HG03060 (cell line): Measurements from ENCODE around the gene GBP5.
"Not testable (repeated sequence)": the region's sequence is repeated elsewhere in the genome, so short reads cannot be mapped to it uniquely, and the experiment has no call there.

Experiments used
- ATAC-seq: cut with Tn5 transposase; IDR thresholded peaks from one replicate; pipeline ENCODE4 v1.9.1; 2021; ENCODE audit warnings: low read depth, moderate number of reproducible peaks; ENCODE audit not compliant: unreplicated experiment

GBP5 gene, protein sequence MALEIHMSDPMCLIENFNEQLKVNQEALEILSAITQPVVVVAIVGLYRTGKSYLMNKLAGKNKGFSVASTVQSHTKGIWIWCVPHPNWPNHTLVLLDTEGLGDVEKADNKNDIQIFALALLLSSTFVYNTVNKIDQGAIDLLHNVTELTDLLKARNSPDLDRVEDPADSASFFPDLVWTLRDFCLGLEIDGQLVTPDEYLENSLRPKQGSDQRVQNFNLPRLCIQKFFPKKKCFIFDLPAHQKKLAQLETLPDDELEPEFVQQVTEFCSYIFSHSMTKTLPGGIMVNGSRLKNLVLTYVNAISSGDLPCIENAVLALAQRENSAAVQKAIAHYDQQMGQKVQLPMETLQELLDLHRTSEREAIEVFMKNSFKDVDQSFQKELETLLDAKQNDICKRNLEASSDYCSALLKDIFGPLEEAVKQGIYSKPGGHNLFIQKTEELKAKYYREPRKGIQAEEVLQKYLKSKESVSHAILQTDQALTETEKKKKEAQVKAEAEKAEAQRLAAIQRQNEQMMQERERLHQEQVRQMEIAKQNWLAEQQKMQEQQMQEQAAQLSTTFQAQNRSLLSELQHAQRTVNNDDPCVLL

GRCh38 chr1:89272269-89273041 is at the start of gene GBP5:
Gene GBP5 (minus strand): TSS chr1:89272860. CDS start chr1:89269555, 3,305 bp downstream.
- ATAC-seq, result not testable (repeated sequence)

DNA sequence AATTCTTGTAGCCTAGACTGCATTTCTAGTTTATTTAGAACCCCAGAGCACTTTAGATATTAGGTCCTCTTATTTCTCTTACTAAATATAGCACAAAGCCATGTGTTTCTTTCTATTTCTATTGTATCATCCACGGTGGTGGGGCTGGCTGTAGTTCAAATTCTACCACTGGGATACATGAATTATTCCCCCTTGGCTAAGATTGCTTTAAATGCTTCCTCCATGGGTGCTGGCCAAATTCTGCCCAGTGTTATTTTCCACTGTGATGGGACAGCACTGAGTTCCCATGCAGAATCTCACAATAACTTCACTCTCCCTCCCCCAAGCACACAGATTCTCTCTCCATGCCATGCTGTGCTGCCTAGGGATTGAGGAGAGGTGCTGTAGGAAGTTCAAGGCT is 49.7 kb upstream of the GBP5 start:
- no peak for ATAC-seq

DNA sequence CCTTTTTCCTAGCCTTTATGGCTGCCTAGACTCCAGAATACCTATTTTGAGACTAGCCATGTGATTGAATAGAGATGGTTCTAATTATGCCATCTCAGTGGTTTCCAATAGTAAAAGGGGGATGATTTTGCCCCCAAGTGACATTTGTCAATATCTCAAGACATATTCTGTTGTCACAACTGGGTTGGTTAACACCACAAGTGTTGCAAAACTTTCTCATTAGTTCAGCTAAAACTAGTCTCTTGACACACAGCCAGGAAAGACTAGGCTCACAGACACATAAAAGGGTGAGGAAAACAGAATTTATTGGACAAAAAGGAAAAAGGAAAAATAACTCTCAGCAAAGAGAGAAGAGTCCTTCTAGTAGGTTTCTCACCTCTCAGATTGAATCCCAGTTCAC is 39.9 kb upstream of the GBP5 start:
- ATAC-seq, result no peak

DNA sequence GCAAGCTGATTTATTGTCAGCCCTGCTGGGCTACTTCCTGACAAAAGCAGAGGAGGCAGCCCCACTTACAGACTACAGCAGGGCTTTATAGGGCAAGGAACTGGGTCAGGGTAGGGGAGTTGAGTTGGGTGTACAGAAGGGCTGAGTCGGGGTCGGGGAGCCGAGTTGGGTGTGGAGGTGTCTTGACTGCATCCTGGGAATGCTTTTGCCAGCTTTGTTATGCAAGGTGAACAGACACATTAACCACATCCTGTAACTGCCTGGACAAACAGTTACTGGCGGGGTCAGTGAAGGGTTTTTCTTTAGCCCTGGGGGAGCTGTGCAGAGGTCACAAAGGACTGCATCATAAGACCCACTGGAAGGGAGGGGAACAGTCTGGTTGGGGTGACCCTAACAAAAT is 39.1 kb upstream of the GBP5 start:
- ATAC-seq, result no peak

DNA sequence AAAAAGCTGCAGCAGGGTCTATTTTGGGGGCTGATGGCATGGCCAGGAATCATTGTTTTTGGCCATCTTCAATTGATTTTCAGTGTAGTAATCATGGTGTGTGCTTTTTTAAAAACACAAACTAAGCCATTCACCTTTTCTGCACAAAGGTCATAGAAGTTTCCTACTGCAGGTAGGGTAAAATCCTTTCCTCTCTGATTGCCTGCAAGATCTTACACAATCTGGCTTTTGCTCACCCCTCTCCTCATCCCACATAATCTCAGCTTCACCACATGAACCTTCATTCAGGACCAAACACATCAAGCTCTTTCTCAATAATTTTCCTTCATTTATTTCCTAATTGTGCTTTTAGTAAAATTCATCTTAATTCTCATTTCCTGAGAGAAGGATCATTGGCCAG is 38.3 kb upstream of the GBP5 start:
- ATAC-seq, result no peak

GRCh38 chr1:89310505-89310904 is 37.8 kb upstream of the GBP5 start:
- no peak for ATAC-seq

DNA sequence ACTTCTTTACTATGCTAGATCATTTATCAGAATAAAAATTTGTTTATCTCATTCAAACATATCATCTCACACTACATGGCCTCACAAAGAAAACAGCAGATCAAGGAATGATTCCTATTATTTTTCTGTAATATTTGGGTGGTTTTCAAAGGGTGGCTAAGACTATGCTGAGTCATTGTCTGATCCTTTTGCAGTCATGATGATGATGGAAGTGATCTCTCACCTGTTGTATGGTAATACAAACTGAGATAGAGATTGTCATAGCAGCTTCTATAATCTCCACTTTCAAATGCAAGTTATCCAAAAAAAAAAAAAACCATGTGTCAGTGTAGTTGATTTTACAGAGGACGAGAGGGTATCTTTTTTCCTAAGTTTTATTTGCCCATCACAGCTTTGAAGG is 37.2 kb upstream of the GBP5 start:
- ATAC-seq, result no peak

DNA sequence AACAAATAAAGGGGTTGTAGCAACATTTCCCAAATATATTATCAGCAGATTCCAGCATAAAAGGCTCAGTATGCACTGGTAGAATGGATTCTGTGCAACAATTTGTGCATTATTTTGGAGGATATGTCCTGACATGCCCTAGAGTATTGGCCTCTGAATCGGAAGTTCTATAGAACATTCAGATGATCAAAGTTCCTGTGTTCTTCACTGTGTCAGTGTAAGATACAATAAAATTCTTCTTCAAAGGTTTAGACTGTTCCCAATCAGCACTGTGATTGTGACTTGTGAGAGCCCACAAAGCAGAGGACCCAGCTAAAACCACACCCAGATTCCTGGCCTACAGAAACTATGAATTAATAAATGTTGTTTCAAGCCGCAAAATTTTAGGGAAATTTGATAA is 33.6 kb upstream of the GBP5 start:
- ATAC-seq, result no peak

DNA sequence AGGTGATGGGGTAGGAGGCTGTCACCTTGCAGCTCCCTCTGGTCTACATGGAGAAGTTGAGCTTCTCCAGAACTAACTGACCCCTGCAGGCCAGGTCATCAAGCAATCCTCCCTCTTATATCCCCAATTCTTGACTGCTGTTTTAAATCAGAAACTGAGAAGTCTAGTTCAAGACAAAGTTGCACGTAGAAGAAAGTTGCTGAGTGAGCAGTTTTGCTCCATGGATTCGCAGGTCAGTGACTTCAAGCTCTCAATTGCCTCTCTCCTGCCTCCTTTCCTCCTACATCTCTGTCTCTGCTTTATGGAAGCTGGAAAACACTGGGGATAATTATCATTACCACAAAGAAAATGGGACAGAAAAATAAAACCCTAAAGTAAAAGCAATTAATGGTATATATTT is 32.8 kb upstream of the GBP5 start:
- no peak for ATAC-seq

DNA sequence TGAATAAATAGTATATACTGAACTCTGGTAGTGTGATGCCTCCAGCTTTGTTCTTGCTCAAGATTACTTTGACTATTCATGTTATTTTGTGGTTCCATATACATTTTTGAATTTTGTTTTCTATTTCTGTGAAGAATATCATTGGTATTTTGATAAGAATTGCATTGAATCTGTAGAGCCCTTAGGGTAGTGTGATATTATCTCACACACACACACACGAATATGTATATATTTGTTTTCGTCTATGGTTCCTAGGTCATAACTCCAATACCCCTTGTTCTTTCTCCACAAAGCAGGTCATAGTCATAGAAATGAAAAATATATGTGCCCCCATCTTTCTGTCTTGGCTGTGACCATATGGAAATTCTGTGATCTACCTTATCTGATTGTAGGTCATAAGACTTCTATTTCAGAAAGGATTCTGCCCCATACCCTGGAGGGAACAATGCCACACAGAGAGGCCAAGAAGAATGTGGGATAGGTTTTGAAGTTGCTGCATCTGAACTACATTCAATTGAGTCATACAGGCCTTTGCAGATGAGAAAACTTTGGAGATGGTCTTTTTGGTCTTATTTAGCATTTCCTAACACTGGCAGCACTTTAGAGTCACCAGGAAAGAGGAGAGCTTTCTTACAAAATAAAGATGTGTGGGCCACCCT is 32.0 kb upstream of the GBP5 start:
- no peak for ATAC-seq

GRCh38 chr1:89302697-89303332 is 30.2 kb upstream of the GBP5 start:
- ATAC-seq, result no peak

- ATAC-seq, result peak; percentile 64
These were observed 27.2 kb upstream of the GBP5 start for GRCh38 chr1:89299739-89300463.

DNA sequence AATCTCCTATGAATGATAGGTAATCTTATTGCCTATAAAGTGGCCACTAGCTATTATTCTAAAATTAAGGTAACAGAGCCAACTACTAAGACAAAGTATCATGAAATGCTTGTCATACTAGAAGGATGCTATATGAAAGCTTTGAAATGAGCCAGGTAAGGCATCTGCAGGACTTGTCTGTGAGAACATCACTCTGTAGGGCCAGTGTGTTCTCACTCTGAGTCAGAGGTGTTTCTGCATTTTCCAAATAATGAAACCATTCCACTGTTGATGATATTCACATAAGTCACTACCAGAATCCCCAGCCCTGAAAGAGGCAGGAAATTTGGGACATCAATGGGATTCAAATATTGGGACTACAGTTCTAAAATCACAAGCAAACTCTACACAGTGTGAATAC is 25.8 kb upstream of the GBP5 start:
- ATAC-seq, result no peak

DNA sequence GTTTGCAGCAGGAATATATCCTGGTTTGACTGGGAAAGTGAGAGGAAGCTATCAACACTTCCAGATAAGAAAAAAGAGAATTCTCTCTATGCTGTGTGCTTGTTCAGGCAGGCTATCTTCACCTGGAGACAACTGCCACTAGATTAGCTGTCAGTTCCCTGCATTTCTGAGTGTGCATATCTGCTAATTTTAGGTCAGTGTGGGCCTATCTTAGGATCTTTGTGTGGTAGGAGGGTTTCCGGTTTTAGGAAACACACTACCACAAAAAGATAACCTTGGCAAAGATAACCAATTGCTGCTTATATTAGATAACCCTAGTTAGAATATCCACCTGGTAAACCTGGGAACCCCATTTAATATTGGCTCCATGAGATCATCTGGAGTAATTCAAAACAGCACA is 22.5 kb upstream of the GBP5 start:
- ATAC-seq, result no peak

GRCh38 chr1:89291276-89291675 is 18.6 kb upstream of the GBP5 start:
- ATAC-seq, result no peak

- ATAC-seq, result no peak
These were observed 15.3 kb upstream of the GBP5 start for GRCh38 chr1:89288051-89288340.

DNA sequence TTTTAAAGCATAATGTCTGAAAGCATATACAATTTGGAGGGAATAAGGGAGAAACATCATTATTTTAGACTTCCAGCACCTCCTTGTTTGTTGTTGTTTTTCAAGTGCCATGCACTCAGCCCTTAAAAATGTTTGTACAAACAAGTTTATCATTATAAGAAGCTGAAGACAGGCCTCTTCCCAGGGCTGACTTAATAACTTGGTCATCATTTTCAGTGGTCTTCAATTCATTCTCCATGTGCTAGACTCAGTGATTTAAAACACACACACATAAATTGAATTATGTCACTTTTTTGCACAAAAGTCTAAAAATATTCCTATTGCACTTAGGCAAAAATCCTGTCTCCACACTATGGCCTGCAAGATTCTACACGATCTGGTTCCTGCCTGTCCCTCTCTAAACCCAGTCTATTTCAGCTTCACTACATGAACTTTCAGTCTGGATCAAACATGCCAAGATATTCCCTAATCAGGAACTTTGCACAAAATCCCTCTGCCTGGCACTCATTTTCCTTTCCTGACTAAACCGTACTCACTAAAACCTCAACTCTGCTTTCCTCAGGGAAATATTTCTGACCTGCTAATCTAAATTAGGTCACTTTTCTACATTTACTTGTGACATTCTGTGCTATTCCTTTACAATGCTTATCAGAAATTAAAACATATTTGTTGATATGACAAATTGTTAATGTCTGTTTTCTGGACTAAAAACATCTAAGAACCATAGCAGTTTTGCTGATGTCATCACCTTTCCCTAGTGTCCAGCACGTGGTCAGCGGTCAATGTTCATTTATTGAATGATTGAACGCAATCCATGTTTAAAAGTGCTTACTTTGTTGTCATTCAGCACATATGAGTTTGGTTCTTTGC is 14.8 kb upstream of the GBP5 start:
- no peak for ATAC-seq

GRCh38 chr1:89286549-89287180 is 14.0 kb upstream of the GBP5 start:
- ATAC-seq, result peak; percentile 82
